Astrocyte of the hippocampus (primary cell): Measurements from ENCODE around the gene GAL.

ENCODE experiments used
- DNase-seq: peaks from one replicate; pipeline ENCODE4 v3.0.0; 2011; ENCODE audit warnings: low read depth, low spot score

The GAL gene

DNA sequence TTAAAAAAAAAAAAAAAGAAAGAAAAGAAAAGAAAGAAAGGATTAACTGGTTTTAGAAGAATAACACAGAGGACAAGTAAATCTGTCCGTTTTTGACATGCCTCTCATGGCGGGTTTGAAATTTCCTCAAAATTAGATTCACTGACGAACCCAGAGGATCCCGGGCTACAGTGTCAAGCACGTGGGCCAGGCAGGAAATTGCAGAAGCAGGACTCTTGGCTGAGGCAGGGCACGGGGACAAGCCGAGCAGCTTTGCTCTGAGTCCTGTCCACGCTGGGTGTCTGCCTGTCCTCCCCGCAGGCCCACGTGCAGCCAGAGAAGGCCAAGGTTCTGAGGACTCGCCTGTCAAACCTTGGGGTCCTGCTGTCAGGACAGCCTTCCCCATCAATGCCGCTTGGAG is 24.7 kb downstream of the GAL start:
- DNase-seq = no peak

- no peak for DNase-seq
Observed at GRCh38 chr11:68710409-68710808, 26.1 kb downstream of the GAL start.

DNA sequence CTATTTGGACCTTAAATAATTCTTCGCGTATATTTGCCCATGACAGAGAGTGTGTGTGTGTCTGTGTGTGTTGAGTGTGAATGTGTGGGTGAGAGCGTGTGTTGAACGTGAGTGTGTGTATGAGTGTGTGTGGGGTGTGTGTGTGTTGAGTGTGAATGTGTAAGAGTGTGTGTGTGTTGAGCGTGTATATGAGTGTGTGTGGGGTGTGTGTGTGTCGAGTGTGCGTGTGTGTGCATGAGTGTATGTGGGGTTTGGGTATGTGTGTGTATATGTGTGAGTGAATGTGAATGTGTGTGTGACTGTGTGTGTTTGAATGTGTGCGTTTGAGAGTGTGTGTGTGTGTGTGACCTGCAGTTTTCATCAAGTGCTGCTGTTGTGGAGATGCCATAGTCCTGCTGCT is 26.8 kb downstream of the GAL start:
- DNase-seq = no peak

GRCh38 chr11:68714060-68714856 is 29.9 kb downstream of the GAL start:
- DNase-seq = peak; percentile 6

- no peak for DNase-seq
Observed at GRCh38 chr11:68715456-68716122, 31.2 kb downstream of the GAL start.

- no peak for DNase-seq
Observed at GRCh38 chr11:68721075-68721474, 36.7 kb downstream of the GAL start.

- no peak for DNase-seq
Observed at GRCh38 chr11:68722143-68722542, 37.8 kb downstream of the GAL start.

GRCh38 chr11:68724293-68724692 is 39.9 kb downstream of the GAL start:
- no peak for DNase-seq

DNA sequence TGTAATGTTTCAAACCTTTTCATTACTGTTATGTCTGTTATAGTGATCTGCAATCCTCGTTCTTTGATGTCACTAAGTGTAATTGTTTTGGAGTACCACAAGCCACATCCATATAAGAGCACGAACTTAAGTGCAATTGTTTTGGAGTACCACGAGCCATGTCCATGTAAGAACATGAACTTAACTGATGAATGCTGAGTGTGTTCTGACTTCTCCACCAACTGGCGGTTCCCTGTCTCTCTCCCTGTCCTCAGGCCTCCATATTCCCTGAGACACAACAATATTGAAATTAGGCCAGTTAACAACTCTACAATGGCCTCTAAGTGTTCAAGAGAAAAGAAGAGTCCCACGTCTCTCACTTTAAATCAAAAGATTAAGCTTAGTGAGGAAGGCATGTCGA is 43.4 kb downstream of the GAL start:
- DNase-seq = no peak

- no peak for DNase-seq
Observed at GRCh38 chr11:68734111-68734510, 49.8 kb downstream of the GAL start.

GRCh38 chr11:68735125-68735524 is 50.8 kb downstream of the GAL start:
- no peak for DNase-seq

GRCh38 chr11:68735646-68736045 is 51.3 kb downstream of the GAL start:
- no peak for DNase-seq
